GM20000 (cell line): ENCODE measurements around the gene EGLN3.
"Not testable (repeated sequence)": the region's sequence is repeated elsewhere in the genome, so short reads cannot be mapped to it uniquely, and the experiment has no call there.

Source experiments
- DNase-seq: peaks from one replicate; pipeline ENCODE4 v3.0.0; 2012; ENCODE audit warnings: low spot score
- CTCF ChIP-seq: IDR thresholded peaks from 2 replicates; pipeline ENCODE4 v1.5.1; 2012; ENCODE audit warnings: mild to moderate bottlenecking, control low read depth; ENCODE audit errors: extremely low read depth, missing control alignments

EGLN3 gene

GRCh38 chr14:33990790-33991189 lies 39.9 kb upstream of the EGLN3 start:
- DNase-seq, result no peak
- no peak for TF ChIP-seq CTCF

GRCh38 chr14:33987565-33988080 lies 36.7 kb upstream of the EGLN3 start:
- no peak for DNase-seq
- no peak for TF ChIP-seq CTCF

GRCh38 chr14:33986804-33987203 lies 35.9 kb upstream of the EGLN3 start:
- DNase-seq, result no peak
- no peak for TF ChIP-seq CTCF

- TF ChIP-seq CTCF, result no peak
- no peak for DNase-seq
Observed at GRCh38 chr14:33985242-33985641, 34.4 kb upstream of the EGLN3 start.

- no peak for TF ChIP-seq CTCF
- DNase-seq, result no peak
Observed at GRCh38 chr14:33979613-33980276, 28.9 kb upstream of the EGLN3 start.

- no peak for DNase-seq
- TF ChIP-seq CTCF, result no peak
Observed at GRCh38 chr14:33978892-33979612, 28.2 kb upstream of the EGLN3 start.

GRCh38 chr14:33972583-33973081 lies 21.8 kb upstream of the EGLN3 start:
- TF ChIP-seq CTCF, result no peak
- DNase-seq, result no peak

- DNase-seq, result not testable (repeated sequence)
Observed at GRCh38 chr14:33969846-33970245, 19.0 kb upstream of the EGLN3 start.
